Sciatic nerve (tissue), 2 donors: Measurements from ENCODE around the gene CCDC9B. TPM values are rescaled to one million over a fixed set of nuclear protein-coding genes. Genes with fewer than 3 reads are reported as not detected.

Experiments used
- ATAC-seq: fragments of 200-7000 bp; cut with Tn5 transposase; one replicate; pipeline ENCODE4 v1.9.1; 2020; ENCODE audit warnings: mild to moderate bottlenecking, moderate library complexity
- DNase-seq: peaks from one replicate; pipeline ENCODE4 v3.0.0-alpha.2; 2020; ENCODE audit warnings: low spot score
- intact Hi-C: fragments of 100-400 bp; cut with DNase I; formaldehyde crosslinking; loops from one replicate; pipeline ENCODE4 v1.14.2; 2022
- total RNA-seq: library from RNA; stranded (reverse); fragmentation: NEBNext Ultra II Directional; extraction: Animal tissue kit (Norgen Biotek cat#: 25700); gene quantifications from one replicate; pipeline ENCODE4 v1.2.1, GENCODE V29; 2021
- donor health status: DM: no; HTN: no; CAD: no.
- donor health status: DM: no; HTN: no; CAD: no.

Gene CCDC9B
- total RNA-seq, 1 donor from 2014 or later, result 37.8 TPM

DNA sequence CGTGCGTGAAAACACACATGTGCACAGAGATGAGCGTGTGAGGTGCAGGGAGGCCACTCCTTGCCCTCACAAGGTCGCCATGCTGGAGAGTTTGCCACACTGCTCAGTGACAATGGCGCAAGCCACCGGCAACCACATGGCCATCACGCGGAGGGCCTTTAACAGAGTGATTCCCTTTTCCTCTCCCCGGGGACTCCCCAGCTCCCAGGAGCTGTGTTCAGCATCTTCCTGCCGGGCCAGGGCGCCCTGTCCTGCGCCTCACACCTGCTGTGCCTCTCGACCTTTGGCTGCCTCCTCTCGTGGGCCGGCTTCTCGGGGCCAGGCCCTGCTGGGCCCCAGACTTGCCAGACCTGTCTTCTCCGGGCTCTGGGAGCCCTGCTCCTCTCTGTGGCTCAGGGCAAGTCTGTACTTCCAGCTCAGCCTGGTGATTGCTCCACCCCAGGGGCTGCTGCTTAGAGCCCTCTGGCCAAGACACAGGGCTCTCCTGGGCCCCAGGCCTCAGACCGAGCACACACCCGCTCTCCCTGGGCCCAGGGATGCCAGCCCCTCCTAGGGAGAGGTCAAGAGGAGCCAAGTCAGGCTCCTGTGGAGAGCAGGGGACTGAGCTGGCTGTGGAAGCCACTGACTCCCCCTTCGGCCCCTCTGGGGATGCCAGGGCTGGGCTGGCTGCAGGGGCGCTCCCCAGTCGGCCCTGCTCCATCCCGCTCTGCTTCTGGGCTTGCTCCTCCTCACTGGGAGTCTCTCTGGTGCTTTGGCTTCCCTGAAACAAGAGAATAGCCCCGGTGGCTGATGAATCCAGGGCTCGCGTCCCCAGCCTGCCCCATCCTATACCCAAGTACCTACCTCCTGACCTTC is 5.6 kb downstream of the CCDC9B start:
- intact Hi-C loops, result no loop called here
- DNase-seq (peak; percentile 66), ATAC-seq (peak; percentile 1)

DNA sequence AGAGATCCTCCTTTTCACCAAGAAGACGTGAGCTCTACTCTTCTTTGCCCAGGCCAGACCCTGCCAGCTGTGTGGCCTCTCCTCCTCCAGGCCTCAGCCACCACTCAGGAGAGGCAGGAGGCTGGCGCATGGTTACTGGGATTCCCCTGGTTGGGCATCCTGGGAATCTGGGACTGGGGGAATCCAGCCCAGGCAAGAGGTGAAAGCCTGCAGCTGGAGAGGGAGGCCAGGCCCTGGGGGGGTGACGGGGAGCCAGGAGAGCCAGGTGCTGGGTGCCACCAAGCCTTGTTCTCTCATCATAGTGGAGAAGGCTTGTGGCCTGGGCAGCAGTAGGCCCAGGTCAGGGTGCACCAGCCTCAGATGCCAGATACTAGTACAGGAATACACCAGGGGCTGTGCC is 6.2 kb downstream of the CCDC9B start:
- ATAC-seq, result peak; percentile 2
- intact Hi-C loops, result no loop called here
- DNase-seq, result no peak

DNA sequence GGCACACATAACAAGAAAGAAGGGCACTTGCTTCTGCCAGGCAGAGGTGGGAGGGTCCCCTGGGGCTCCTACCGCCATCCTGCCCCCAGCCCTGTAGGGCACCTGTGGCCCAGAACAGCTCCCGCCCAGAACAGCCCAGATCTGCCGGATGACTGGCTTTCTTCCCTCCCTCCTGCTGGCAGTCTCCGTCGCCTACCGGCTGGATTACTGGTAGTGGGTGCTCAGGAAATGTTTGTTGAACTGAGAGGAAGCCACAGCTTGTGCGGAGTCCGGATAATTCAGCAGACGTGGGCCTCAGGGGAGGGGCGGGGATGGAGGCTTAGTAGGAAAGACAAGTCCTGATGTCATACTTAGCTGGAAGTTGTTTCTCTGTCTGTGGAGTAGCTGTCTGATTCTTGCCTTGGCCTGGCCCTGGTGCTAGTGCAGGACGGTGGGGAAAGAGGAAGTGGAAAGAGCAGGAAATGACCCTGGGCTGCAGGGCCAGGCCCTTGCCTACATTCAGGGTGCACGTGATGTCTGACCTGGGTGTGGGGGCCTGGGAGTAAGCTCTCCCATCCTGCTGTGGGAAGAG is 6.7 kb downstream of the CCDC9B start:
- intact Hi-C loops, result no loop called here
- ATAC-seq (peak; percentile 69), DNase-seq (peak; percentile 81)

DNA sequence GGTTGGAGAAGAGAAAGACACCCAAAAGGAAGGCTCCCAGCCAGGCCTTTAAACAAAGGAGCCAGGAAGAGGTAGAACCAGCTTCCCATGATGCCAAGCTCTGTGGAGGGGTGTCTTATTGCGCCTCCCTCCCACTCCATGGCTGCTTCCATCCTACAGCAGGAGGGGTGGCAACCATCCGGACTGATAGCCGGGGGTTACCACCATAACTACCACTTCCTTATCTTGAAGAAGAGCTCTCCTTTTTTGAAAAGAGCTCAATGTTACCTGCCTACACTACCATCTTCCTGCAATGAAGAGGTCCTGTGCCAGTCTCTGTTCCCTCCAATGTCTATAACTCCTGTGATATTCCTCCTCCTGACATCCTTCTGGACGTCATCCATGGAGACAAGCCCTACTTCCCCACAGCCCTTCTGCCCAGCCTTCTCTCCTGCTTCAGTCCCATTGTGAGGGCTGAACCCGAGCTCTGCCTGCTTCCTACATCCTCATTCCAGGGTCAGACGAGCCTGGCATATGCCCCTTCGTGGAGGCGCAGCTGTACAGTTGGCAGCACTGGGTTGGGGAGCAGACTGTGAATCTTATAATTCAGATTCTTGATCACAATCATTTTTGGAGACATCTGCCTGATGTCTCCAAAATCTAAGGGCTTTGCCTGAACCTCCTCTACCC is 8.5 kb downstream of the CCDC9B start:
- intact Hi-C loops, result no loop called here
- no peak for DNase-seq
- no peak for ATAC-seq

DNA sequence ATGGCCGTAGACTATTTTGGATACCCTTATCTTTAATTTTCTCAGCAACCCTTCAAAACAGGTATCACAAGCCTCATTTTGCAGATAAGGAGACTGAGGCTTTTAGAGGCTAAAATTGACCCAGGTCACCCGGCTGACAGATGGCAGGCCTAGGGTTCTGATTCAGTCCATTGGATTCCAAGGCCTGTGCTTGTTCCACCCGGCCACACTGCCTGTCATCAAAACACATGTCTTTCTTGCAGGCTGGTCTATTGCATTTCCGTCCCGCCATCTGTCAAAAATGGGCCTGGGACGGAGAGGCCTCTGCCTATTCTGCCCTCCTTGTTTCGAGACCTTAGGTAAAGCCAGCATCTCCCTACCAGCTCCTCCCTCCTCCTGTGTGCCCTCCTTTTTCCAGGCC is 9.1 kb downstream of the CCDC9B start:
- intact Hi-C loops, result no loop called here
- ATAC-seq (no peak), DNase-seq (no peak)

DNA sequence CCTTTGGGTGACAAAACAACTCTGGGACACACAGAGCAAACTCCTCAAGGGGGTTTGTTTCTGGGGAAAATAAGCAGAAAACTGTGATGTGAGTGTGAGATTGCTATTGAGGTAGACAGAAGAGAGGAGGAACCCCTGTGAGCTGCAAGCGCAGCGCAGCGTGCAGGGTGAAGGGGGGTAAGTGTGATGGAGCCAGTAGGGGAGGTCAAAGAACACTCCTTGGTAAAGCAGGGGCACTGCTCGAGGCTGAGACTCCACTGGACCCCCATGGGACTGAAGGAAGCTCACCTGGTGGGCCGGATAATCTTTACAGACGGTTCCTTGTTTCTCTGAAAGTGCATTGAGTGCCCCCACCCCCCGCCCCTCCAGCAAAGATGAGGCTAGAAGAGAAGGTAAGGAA is 9.7 kb downstream of the CCDC9B start:
- DNase-seq, result no peak
- no peak for ATAC-seq
- intact Hi-C loops, result no loop called here

DNA sequence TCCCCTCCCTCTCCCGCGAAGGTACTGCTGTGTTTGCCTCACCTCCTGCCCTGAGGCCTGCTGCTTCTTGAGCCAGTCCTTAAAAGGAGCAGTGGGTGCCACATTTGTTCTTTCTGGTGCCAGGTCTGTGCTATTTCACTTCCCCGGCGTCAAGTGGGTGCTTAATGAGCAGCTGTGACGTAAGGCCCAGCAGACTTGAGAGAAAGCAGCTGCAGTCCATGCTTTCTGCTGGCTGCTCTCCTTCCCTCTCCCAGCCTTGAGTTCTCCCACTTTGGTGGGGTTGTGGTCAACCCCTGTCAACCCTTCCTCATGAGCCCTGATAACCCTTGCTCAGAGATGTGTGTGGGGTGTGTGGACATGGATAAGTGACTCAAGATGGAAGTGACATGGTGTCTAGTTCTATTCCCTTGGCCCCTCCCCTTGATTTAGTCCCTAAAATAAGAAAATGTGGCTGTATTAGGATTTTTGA is 10.3 kb downstream of the CCDC9B start:
- ATAC-seq, result peak; percentile 20
- intact Hi-C loops, result no loop called here
- DNase-seq, result no peak

DNA sequence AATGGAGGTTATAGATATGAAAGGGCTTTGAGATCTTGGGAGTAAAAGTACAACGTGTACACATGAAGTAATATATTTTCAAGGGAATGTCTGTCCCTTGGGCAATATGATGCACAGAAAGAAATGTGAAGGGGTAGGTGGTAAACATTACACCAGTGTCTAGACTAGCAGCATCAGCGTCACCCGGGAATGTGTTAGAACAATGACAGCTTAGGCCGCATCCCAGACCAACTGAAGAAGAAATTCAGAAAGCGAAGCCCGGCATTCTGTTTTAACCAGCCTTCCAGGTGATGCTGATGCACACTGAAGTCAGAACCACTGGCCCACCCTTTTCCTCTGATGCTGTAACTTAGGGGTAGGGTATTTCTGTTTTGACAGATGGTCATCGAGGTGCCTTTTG is 10.9 kb downstream of the CCDC9B start:
- ATAC-seq (no peak), DNase-seq (no peak)
- intact Hi-C loops, result loop anchor here (5.0 kb wide), 1 partner anchor 1063 kb away; no protein-coding TSS in a partner anchor

DNA sequence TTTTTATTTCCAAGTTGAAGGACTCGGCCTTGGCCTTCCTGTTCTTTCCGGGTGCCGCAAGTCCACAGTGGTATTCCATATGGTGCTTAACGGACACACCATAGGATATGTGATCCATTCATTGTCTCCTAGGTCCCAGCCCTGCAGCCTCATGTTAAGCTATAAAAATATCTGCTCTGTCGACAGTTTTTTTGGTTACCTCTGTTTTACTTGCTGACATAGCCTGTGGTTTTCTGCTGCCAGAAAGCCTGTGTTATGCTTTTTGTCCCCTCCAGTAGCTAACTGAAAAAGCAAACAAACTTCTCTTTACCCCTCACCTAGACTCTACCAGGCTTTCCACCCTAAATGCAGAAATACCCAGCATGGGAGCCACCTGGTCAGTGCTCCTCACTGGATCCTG is 12.0 kb downstream of the CCDC9B start:
- intact Hi-C loops, result loop anchor here (5.0 kb wide), 1 partner anchor 1061 kb away; no protein-coding TSS in a partner anchor
- no peak for ATAC-seq
- no peak for DNase-seq

DNA sequence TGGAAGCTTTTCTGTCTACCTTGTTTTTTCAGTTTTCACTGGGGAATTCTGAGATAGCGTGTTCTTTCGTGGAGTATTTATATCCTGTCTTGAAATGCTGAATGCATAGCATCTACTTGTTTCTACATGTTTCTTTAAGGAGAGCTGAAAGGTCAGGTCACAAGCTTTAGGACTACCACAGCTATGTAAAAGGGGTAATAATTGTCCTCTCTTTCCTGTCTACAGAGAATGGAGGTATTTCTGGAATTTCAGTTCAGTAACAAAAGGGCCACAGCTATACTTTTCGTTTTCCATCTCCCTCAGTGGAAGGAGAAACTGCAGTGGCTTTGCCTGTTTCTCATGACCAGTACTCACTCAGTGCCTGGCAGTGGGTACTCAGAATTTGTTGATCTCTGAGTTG is 12.6 kb downstream of the CCDC9B start:
- intact Hi-C loops, result loop anchor here (5.0 kb wide), 1 partner anchor 1061 kb away; no protein-coding TSS in a partner anchor
- no peak for ATAC-seq
- no peak for DNase-seq

DNA sequence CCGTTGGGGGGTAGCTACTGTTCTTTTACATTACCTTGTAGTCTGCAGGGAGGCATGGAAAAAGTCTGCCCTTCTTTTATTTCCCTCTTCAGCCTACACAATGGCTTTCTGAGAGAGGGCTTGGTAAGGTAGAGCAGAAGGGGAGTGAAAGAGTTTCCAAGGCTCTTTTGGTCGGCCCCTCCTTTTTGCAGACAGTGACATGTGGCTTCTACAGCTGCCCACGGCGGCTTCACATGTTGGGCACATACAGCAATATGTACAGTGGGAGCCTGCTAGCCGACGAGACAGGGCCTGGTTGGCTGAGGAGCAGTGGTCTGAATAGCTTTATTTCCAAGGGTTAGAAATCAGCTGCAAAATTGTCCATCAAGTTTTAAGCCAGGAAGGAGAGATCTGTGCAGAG is 13.3 kb downstream of the CCDC9B start:
- intact Hi-C loops, result loop anchor here (5.0 kb wide), 1 partner anchor 1060 kb away; no protein-coding TSS in a partner anchor
- no peak for ATAC-seq
- no peak for DNase-seq

DNA sequence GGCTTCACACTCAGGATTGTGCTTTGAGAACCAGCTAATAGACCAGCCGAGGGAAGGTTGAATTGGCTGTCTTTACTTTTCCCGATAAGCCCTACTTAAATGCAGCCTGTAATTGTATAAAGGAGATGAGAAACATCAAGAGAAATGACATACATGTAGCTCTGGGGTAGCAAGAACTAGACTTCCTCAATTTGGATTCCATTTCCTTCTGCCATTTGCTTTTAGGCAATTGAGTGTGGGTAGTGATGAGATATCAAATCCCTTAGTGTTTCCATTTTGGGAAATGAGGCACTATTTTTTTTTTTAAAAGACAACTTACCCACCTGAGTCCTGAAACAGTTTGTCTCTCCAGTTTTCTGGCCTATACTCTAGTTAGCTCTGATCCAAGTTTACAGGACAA is 15.0 kb downstream of the CCDC9B start:
- no peak for DNase-seq
- no peak for ATAC-seq
- intact Hi-C loops, result loop anchor here (5.0 kb wide), 1 partner anchor 1058 kb away; no protein-coding TSS in a partner anchor

DNA sequence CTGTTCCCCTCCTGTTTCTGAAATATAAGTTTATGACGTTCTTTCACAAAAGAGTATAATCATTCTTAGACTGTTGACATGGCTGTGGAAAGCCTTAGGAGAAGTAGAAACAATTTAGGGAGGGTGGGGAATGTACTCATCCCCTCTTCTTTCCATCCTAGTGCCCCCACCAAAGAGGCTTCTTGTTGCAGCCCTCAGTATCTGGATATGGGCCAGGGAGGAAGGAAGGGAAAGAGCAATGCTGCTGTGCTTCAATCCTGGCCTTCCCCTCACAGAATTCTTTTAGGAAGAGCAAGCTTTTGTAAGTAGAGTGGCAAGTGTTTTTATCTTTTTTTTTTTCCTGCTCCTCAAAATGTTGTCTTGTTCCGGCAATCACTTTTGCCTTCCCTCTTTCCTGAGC is 15.6 kb downstream of the CCDC9B start:
- intact Hi-C loops, result loop anchor here (5.0 kb wide), 1 partner anchor 1058 kb away; no protein-coding TSS in a partner anchor
- DNase-seq, result no peak
- no peak for ATAC-seq

DNA sequence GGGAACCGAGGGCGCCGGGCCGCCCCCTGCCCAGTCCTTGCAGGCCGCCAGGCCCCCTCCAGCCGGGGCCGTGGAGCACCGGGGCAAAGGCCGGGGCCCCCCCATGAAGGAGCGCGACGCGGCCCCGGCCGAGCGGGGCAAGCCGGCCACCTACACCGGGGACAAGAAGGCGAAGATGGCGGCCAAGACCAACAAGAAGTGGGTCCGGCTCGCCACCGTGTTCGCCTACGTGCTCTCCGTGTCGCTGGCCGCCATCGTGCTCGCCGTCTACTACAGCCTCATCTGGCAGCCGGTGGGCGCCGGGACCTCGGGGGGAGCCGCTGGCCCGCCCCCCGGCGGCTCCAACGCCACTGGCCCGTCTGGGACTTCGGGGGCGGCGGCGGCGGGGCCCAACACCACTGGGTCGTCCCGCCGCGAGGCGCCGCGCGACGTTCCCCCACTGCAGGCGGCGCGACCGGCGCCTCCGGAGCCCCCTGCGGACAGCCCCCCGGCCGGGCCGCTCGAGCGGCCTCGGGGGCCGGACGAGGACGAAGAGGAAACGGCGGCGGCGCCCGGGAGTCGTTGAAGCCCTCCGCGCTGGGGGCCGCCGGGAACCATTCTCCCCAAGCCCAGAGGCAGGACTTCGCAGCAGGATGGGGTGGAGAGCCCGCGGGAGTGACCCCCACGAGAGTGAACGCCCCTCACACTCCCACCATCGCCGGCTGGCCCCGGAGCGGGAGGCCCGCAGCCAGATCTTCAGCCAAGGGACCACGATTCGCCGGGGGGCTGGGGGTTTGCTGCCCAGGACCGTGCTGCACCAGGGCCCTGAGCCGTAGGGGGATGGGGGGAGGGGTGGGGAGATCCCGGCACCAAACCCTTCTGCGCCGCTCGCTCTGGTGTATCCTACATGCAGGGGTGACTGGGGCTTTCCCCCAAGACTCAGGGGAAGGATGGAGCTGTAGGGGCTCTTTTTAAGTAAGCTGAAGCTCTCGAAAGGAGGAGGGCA is 16.5 kb downstream of the CCDC9B start:
- ATAC-seq (no peak), DNase-seq (peak; percentile 69)
- intact Hi-C loops, result no loop called here

DNA sequence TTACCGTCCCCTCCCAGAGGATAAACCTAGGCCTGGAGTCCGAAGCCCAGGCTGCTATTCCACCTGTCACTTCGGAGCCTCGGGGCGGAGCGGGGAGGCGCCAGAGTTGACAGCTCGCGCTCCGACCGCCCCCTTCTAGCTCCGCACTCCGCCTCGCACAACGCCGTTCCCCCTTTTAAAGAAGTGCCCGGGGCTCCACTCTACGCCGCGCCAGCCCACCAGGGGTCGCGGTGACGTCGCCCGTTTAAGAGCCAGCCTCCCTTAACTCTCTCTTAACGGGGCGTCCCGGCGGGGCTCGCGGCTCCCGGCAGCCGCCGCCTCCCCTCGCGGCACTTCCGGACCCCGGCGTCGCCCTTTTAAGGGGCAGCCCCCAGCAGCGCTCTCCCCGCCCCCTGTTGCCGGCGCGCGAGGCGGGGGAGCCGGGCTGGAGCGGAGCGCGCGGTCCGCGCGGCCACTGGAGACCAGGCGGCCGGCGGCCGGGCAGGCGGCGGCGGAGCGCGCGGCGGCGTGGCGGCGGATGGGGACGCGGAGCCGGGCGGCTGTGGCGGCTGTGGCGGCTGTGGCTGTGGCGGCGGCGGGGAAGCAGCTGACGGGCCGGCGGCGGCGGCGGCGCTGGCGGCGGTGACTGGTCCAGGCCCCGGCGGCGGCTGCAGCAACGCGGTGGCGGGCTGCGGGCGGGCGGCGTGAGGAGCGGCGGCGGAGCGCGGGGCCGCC is 17.3 kb downstream of the CCDC9B start, which contains the start of gene INAFM2:
TSS of gene INAFM2 (plus strand) at position 454 of the 714 bp plus-strand sequence. CDS start 364 bp downstream, outside the sequence.
- peak; percentile 90 for ATAC-seq
- intact Hi-C loops, result no loop called here

DNA sequence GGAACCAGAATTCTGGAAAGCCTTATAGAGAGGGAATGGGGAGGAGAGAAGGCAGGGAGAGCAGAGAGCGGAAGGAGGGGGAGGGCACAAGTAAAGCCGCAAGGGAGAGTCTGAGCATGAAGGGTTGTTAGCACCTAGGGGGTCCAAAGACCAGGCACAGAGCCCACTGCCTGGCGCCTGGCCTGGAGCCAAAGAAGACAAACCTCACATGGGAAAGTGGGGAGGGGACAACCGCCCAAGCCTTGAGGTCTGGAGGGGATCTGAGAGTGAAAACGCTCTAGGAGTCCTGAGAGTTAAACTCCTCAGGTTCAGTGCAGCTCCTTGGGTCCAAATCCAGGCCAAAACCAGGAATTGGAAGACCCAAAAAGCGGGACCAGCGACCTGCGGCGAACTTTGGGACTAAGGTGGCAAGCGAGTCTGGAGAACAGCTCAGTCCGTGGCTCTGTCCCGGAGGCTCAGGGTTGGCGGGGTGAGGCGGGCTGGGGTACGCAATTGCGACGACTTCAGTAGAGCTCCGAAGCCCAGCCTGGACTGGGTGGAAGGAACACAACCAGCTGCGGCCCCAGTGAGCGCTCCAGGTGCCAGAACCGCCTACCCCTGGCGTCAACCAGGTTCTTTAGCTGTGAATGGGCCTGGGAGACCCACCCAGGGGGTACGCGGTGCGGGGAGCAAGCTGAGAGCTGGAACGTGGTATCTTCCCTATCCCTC is 18.1 kb downstream of the CCDC9B start:
- intact Hi-C loops, result no loop called here
- DNase-seq (peak; percentile 72), ATAC-seq (peak; percentile 38)

More for the DNA sequence above, 17.3 kb downstream of the CCDC9B start, which contains the start of gene INAFM2:
- DNase-seq, result peak; percentile 92

DNA sequence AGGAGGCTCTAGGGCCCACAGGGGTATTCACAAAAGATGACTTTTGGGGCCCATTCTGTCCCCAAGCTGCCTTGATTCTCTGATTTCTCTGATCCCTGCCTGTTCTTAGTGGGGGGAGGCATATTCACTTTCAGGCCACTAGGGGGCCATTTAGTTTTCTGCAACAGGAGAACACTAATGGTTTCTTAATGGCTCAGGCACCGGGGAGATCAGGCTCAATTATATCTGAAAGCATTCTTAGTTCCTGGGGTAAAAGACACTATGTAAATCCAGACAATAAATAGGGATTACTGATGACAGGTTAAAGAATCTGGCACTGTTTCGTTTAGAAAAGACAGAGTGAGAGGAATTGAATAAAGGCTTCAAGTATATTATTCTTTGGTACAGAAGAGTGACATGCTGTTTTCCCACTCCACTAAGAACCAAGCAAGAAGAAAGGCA is 19.8 kb downstream of the CCDC9B start:
- ATAC-seq (peak; percentile 54), DNase-seq (peak; percentile 68)
- intact Hi-C loops, result no loop called here
